HepG2 (cell line): ENCODE results near the gene KLHDC4. TPM values are rescaled to one million over a fixed set of nuclear protein-coding genes. Genes with fewer than 3 reads are reported as not detected.

Source experiments
- ARNTL ChIP-seq: sonication (generic); formaldehyde crosslinking; IDR thresholded peaks from 2 replicates; pipeline ENCODE4 v1.4.0; 2020; ENCODE audit warnings: mild to moderate bottlenecking, missing genetic modification reagents
- ASH2L ChIP-seq: fragments of 300-600, 200-600 bp; sonication (generic); IDR thresholded peaks from 2 replicates; pipeline ENCODE4 v1.7.0; 2017; ENCODE audit warnings: low read depth, mild to moderate bottlenecking, moderate library complexity, mixed read lengths, low read length; ENCODE audit not compliant: insufficient read length
- ATF7 ChIP-seq, 2 experiments: fragments of 450-650 bp in 1 of 2; sonication (generic) in 1 of 2; formaldehyde crosslinking in 1 of 2; IDR thresholded peaks; 2 replicates each; pipeline versions ENCODE4 v1.4.0 to v1.6.1; 2016 to 2020; ENCODE audit warnings: antibody characterized with exemption in 1 of 2, mild to moderate bottlenecking in 1 of 2, missing genetic modification reagents in 1 of 2
- DNMT1 ChIP-seq: sonication (generic); formaldehyde crosslinking; IDR thresholded peaks from 2 replicates; pipeline ENCODE4 v1.5.1; 2020; ENCODE audit warnings: mild to moderate bottlenecking, missing genetic modification reagents
- HDAC2 ChIP-seq: sonication (generic); formaldehyde crosslinking; IDR thresholded peaks from 2 replicates; pipeline ENCODE4 v1.4.0; 2020; ENCODE audit warnings: missing genetic modification reagents
- HMGA1 ChIP-seq: sonication (generic); formaldehyde crosslinking; conservative IDR thresholded peaks from 2 replicates; pipeline ENCODE4 v1.4.0; 2020; ENCODE audit warnings: missing genetic modification reagents
- IRF2 ChIP-seq: IDR thresholded peaks from 2 replicates; pipeline ENCODE4 v1.6.1; 2018; ENCODE audit warnings: missing genetic modification reagents, missing compliant biosample characterization
- NRL ChIP-seq: sonication (generic); formaldehyde crosslinking; IDR thresholded peaks from 2 replicates; pipeline ENCODE4 v1.5.0; 2020; ENCODE audit warnings: missing genetic modification reagents, mild to moderate bottlenecking, moderate library complexity, borderline replicate concordance
- PHF20 ChIP-seq: sonication (generic); formaldehyde crosslinking; IDR thresholded peaks from 2 replicates; pipeline ENCODE4 v1.5.0; 2020; ENCODE audit warnings: mild to moderate bottlenecking, missing genetic modification reagents
- REPIN1 ChIP-seq: sonication (generic); formaldehyde crosslinking; IDR thresholded peaks from 2 replicates; pipeline ENCODE4 v1.8.0; 2022; ENCODE audit warnings: missing genetic modification reagents, low read depth, mild to moderate bottlenecking, borderline replicate concordance
- SOX6 ChIP-seq, 2 experiments: fragments of 450-650 bp in 1 of 2; sonication (generic) in 1 of 2; formaldehyde crosslinking in 1 of 2; IDR thresholded peaks; 2 replicates each; pipeline versions ENCODE4 v1.4.0 to v1.6.1; 2017 to 2020; ENCODE audit warnings: antibody characterized with exemption in 1 of 2, mild to moderate bottlenecking in 1 of 2, missing genetic modification reagents in 1 of 2
- SRSF1 ChIP-seq: fragments of 200-400 bp; formaldehyde crosslinking; optimal IDR thresholded peaks from 2 replicates; pipeline ENCODE3; 2017; ENCODE audit warnings: mild to moderate bottlenecking, low read depth, low read length, moderate library complexity
- ZBTB7B ChIP-seq: sonication (generic); formaldehyde crosslinking; IDR thresholded peaks from 2 replicates; pipeline ENCODE4 v1.4.0; 2020; ENCODE audit warnings: missing genetic modification reagents
- ZFP36L2 ChIP-seq: sonication (generic); formaldehyde crosslinking; IDR thresholded peaks from 2 replicates; pipeline ENCODE4 v1.4.0; 2020; ENCODE audit warnings: missing genetic modification reagents
- ZNF160 ChIP-seq: sonication (generic); formaldehyde crosslinking; IDR thresholded peaks from 2 replicates; pipeline ENCODE4 v1.8.0; 2022; ENCODE audit warnings: mild to moderate bottlenecking, inconsistent platforms, missing genetic modification reagents
- ZNF230 ChIP-seq: sonication (generic); formaldehyde crosslinking; IDR thresholded peaks from 2 replicates; pipeline ENCODE4 v1.4.0; 2020; ENCODE audit warnings: mild to moderate bottlenecking, missing genetic modification reagents
- ZNF232 ChIP-seq: sonication (generic); formaldehyde crosslinking; IDR thresholded peaks from 2 replicates; pipeline ENCODE4 v1.4.0; 2020; ENCODE audit warnings: missing genetic modification reagents, borderline replicate concordance
- ZNF292 ChIP-seq: sonication (generic); formaldehyde crosslinking; IDR thresholded peaks from 2 replicates; pipeline ENCODE4 v1.8.1; 2022; ENCODE audit warnings: mild to moderate bottlenecking, low read depth, missing genetic modification reagents, borderline replicate concordance
- ZNF317 ChIP-seq: sonication (generic); formaldehyde crosslinking; IDR thresholded peaks from 2 replicates; pipeline ENCODE4 v1.5.0; 2020; ENCODE audit warnings: mild to moderate bottlenecking, missing genetic modification reagents
- ZNF749 ChIP-seq: sonication (generic); formaldehyde crosslinking; IDR thresholded peaks from 2 replicates; pipeline ENCODE4 v1.8.0; 2022; ENCODE audit warnings: mild to moderate bottlenecking, missing genetic modification reagents, moderate library complexity, borderline replicate concordance
- ZSCAN29 ChIP-seq: sonication (generic); formaldehyde crosslinking; conservative IDR thresholded peaks from 2 replicates; pipeline ENCODE4 v1.4.0; 2020; ENCODE audit warnings: mild to moderate bottlenecking, missing genetic modification reagents
- polyA plus RNA-seq, 8 experiments: library from polyadenylated mRNA; depleted of rRNA in 3 of 8; stranded (reverse) in 7 of 8; unstranded in 1 of 8; fragments of >200 nt; fragmentation: Illumina TruSeq in 4 of 8; extraction: Trizol in 4 of 8; gene quantifications; 2 replicates each; pipeline versions ENCODE4 v1.2.1 to v1.2.3, GENCODE V29; 2011 to 2016; ENCODE audit warnings: low read depth in 4 of 8, missing spikeins in 1 of 8, mixed read lengths in 1 of 8; ENCODE audit not compliant: insufficient read depth in 1 of 8
- total RNA-seq, 5 experiments: library from RNA; depleted of rRNA; stranded (reverse); fragments of >200 nt; fragmentation: Illumina TruSeq; extraction: Trizol; gene quantifications; 2 replicates each; pipeline ENCODE4 v1.2.3, GENCODE V29; 2016; ENCODE audit warnings: low read depth in 1 of 5
- TF ChIP-seq, protein P1 (sequence below): sonication (generic); formaldehyde crosslinking; IDR thresholded peaks from 2 replicates; pipeline ENCODE4 v1.5.0; 2020; ENCODE audit warnings: missing genetic modification reagents
- TF ChIP-seq, protein P2 (sequence below): sonication (generic); formaldehyde crosslinking; conservative IDR thresholded peaks from 2 replicates; pipeline ENCODE4 v1.4.0; 2020; ENCODE audit warnings: missing genetic modification reagents
- TF ChIP-seq, protein P3 (sequence below): sonication (generic); formaldehyde crosslinking; IDR thresholded peaks from 2 replicates; pipeline ENCODE4 v1.8.0; 2022; ENCODE audit warnings: mild to moderate bottlenecking, missing genetic modification reagents
- TF ChIP-seq, protein P4 (sequence below): sonication (generic); formaldehyde crosslinking; IDR thresholded peaks from 2 replicates; pipeline ENCODE4 v1.9.0; 2022; ENCODE audit warnings: missing genetic modification reagents, mild to moderate bottlenecking, borderline replicate concordance

Gene KLHDC4
- total and polyA plus RNA-seq, 2 of the 13 experiments (the other 11 are each of a cell fraction or from before 2014, with no cell fraction given), result 18.7 to 31.8 TPM

DNA sequence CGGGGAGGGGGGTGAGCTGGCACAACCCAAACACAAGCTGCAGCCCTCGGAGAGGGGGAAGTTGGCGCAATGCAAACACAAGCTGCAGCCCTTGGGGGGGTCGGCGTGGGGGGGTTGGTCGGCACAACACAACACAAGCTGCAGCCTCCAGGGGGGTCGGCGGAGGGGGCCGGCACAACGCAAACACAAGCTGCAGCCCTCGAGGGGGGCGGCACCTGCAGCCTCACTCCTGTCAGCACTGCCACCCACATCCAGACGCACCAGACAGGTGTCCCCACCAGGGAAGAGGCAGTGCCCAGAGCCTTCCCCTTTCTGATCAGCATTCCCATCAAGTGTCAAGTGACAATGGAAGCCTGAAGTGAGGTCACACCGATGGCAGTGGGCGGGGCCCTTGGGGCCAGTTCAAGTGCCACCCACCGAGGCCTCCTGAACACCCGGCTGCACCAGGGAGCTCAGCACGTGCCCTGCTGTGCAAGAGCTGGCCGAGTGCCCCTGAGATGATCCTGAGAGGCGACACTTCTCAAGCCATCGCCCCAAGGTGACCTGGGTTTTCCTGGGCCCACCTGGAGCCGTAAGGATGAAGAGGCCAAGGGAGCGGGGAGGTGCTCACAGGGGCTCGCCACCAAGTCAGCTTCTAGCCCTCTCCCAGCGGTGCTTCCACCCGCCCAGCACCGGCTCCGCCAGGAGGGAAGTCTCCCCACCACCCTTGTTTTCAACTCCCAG lies 59.3 kb downstream of the KLHDC4 start (continued):
- TF ChIP-seq, protein P1, sequence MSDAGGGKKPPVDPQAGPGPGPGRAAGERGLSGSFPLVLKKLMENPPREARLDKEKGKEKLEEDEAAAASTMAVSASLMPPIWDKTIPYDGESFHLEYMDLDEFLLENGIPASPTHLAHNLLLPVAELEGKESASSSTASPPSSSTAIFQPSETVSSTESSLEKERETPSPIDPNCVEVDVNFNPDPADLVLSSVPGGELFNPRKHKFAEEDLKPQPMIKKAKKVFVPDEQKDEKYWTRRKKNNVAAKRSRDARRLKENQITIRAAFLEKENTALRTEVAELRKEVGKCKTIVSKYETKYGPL (CRISPR knock-in tag), result no peak
- TF ChIP-seq, protein P2, sequence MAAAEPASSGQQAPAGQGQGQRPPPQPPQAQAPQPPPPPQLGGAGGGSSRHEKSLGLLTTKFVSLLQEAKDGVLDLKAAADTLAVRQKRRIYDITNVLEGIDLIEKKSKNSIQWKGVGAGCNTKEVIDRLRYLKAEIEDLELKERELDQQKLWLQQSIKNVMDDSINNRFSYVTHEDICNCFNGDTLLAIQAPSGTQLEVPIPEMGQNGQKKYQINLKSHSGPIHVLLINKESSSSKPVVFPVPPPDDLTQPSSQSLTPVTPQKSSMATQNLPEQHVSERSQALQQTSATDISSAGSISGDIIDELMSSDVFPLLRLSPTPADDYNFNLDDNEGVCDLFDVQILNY (CRISPR knock-in tag), result 0 out of 2 replicates have a peak, but pooled peaks have one; percentile 2
- TF ChIP-seq ZNF292 (CRISPR knock-in tag) (0 out of 2 replicates have a peak, but pooled peaks have one; percentile 8), ZNF230 (no peak), PHF20 (CRISPR knock-in tag) (no peak), ZNF160 (CRISPR knock-in tag) (no peak), SOX6 (IDR thresholded peaks at IDR 0.05) (no peak), SOX6 (CRISPR knock-in tag; IDR thresholded peaks at IDR 0.05) (peak; percentile 43; the same call in 1 of the 2 replicates), ARNTL (no peak), DNMT1 (CRISPR knock-in tag) (peak; percentile 9; the same call in 1 of the 2 replicates), ZBTB7B (CRISPR knock-in tag) (peak; percentile 91), ATF7 (IDR thresholded peaks at IDR 0.05) (no peak), ATF7 (CRISPR knock-in tag; IDR thresholded peaks at IDR 0.05) (peak; percentile 62; the same call in 1 of the 2 replicates), HDAC2 (CRISPR knock-in tag) (0 out of 2 replicates have a peak, but pooled peaks have one; percentile 32), HMGA1 (CRISPR knock-in tag) (no peak), IRF2 (CRISPR knock-in tag) (no peak), SRSF1 (peak; percentile 99), ASH2L (no peak), NRL (CRISPR knock-in tag) (peak; percentile 42; the same call in 1 of the 2 replicates), REPIN1 (0 out of 2 replicates have a peak, but pooled peaks have one; percentile 23), ZNF749 (CRISPR knock-in tag) (no peak), ZSCAN29 (CRISPR knock-in tag) (no peak), ZNF317 (CRISPR knock-in tag) (peak; percentile 53; the same call in 1 of the 2 replicates), ZNF232 (CRISPR knock-in tag) (no peak), ZFP36L2 (CRISPR knock-in tag) (no peak)
- TF ChIP-seq, protein P3, sequence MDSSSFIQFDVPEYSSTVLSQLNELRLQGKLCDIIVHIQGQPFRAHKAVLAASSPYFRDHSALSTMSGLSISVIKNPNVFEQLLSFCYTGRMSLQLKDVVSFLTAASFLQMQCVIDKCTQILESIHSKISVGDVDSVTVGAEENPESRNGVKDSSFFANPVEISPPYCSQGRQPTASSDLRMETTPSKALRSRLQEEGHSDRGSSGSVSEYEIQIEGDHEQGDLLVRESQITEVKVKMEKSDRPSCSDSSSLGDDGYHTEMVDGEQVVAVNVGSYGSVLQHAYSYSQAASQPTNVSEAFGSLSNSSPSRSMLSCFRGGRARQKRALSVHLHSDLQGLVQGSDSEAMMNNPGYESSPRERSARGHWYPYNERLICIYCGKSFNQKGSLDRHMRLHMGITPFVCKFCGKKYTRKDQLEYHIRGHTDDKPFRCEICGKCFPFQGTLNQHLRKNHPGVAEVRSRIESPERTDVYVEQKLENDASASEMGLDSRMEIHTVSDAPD (CRISPR knock-in tag), result peak; percentile 34; the same call in 1 of the 2 replicates
- TF ChIP-seq, protein P4, sequence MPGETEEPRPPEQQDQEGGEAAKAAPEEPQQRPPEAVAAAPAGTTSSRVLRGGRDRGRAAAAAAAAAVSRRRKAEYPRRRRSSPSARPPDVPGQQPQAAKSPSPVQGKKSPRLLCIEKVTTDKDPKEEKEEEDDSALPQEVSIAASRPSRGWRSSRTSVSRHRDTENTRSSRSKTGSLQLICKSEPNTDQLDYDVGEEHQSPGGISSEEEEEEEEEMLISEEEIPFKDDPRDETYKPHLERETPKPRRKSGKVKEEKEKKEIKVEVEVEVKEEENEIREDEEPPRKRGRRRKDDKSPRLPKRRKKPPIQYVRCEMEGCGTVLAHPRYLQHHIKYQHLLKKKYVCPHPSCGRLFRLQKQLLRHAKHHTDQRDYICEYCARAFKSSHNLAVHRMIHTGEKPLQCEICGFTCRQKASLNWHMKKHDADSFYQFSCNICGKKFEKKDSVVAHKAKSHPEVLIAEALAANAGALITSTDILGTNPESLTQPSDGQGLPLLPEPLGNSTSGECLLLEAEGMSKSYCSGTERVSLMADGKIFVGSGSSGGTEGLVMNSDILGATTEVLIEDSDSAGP (CRISPR knock-in tag), result 0 out of 2 replicates have a peak, but pooled peaks have one; percentile 16
